Stimulated activated CD4-positive, alpha-beta T cell treated with anti-CD3 and anti-CD28 coated beads, Interleukin-4, amount 100 ng/mL, for 48 hours (primary cell): ENCODE data around the gene MTAP.
"Not testable (repeated sequence)": the region's sequence is repeated elsewhere in the genome, so short reads cannot be mapped to it uniquely, and the experiment has no call there.

Source experiments
- DNase-seq, 2 donors: peaks; one replicate each; pipeline ENCODE4 v3.0.0-alpha.2; 2020; ENCODE audit warnings: low read depth in 2 of 2

MTAP gene

GRCh38 chr9:21919377-21920362 is 117.2 kb downstream of the MTAP start:
- DNase-seq = no peak

GRCh38 chr9:21923694-21924093 is 121.3 kb downstream of the MTAP start:
- no peak for DNase-seq

DNA sequence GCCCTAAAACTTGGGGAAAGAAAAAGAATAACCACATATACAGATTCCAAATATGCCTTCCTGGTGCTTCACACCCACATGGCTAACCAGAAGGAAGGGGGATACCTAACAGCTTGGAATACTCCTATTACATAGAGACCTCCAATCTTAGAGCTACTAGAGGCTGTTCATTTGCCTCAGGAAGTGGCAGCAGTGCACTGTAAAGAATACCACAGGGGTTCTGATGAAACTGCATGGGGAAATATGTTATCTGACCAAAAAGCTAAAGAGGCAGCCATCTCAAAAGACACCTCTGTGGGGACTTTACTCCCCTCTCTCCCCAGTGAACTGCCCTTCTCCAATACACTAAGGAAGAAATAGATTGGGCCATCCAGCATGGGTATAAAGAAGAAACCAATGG is 125.3 kb downstream of the MTAP start:
- no peak for DNase-seq

GRCh38 chr9:21931428-21931827 is 129.0 kb downstream of the MTAP start:
- no peak for DNase-seq

DNA sequence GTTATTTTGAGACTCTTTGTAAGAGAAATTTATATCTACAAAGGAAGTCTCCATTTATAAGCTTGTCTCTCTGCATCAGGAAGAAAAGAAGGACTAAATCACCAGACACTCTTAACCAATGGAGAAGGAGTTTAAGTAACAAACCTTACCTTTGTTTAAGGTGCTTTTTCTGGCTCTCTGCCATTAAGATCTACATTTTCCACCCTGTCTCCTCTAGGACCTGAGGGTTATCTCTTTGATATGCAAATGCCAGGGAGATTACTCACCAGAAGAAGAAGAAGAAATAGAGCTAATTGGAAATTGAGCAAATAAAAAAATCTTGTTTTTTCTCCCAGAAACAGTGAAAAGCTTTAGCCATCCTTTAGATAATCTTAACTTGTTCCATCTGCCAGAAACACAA is 130.8 kb downstream of the MTAP start:
- DNase-seq = no peak

- no peak for DNase-seq
These were observed 131.4 kb downstream of the MTAP start for GRCh38 chr9:21933865-21934264.

DNA sequence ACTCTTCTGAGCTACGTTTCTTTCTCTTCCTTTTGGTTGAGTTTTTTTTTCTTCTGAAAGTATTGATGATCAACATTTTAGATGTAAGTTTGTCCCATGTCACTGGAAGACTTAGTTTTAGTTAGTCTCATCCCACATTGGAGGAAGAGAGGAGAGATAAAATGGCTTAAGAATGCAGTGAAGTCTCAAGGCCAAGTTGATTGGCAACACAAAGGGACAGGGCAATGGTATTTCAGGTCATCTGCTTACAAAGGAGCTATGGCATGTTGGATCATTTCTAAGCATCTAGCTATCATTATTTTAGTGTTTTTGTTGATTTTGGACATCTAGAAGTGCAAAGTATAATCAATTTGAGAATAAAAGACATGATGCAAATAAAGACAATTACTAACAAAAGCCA is 133.2 kb downstream of the MTAP start:
- no peak for DNase-seq

GRCh38 chr9:21936161-21936560 is 133.7 kb downstream of the MTAP start:
- DNase-seq = no peak

- no peak for DNase-seq
These were observed 139.0 kb downstream of the MTAP start for GRCh38 chr9:21941337-21941995.

GRCh38 chr9:21943464-21943863 is 141.0 kb downstream of the MTAP start:
- no peak for DNase-seq

- no peak for DNase-seq
These were observed 143.2 kb downstream of the MTAP start for GRCh38 chr9:21945606-21946005.

GRCh38 chr9:21958833-21959232 is 156.4 kb downstream of the MTAP start:
- no peak for DNase-seq

GRCh38 chr9:21959268-21959667 is 156.8 kb downstream of the MTAP start:
- not testable (repeated sequence) for DNase-seq

DNA sequence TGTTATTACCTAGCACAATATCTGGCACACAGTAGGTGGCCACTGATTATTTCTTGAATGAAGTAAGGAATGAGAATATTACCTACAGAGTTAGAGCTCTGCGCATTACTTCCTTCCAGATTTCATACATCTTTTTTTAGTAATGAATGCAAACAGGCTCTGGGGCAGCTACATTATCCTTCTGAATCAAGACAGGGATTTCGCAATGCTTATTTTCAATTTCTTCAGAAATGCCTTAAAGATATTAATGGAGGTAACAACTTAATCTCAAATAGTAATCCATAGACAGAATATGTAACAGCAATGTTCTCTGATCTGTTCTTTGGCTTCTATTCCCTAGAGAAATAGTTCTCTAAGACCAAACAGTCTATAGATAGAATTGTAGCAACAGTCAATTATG is 159.1 kb downstream of the MTAP start:
- DNase-seq = no peak

DNA sequence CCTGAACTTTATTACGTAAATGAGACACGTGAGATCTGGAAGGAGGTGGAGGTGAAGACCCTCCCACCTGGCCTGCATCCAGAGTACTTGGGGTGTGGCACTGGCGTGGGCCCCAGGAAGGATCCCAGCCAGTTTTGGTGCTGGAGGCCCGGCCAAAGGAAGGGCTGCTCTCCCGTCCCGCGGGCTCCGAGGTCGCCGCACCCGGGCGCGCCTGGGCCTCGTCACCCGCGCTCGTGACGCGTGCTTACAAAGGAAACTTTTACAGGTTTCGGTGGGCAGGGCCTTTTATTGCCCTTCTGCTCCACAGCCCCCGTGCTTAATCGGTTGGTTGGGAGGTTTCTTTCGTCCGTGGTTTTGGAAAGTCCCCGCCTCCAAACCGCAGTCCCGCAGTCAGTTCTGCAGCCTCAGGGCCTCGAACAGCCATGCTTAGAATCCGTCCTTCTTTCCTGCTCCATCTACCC is 162.5 kb downstream of the MTAP start:
- DNase-seq = peak in 1 of 2 donors; percentile 54

- DNase-seq = peak in 1 of 2 donors; percentile 44
These were observed 163.0 kb downstream of the MTAP start for GRCh38 chr9:21965401-21965951.

GRCh38 chr9:21966140-21966851 is 163.9 kb downstream of the MTAP start:
- DNase-seq = no peak

GRCh38 chr9:21967169-21967568 is 164.7 kb downstream of the MTAP start:
- no peak for DNase-seq

GRCh38 chr9:21967702-21968101 is 165.3 kb downstream of the MTAP start:
- DNase-seq = no peak

GRCh38 chr9:21968331-21969010 is 166.0 kb downstream of the MTAP start:
- DNase-seq = no peak
